HUES64 (cell line): ENCODE results near the gene RASGRF2.
A peak's percentile ranks its signal among the peaks of the same experiment; 100 is the strongest.

Experiments used
- H3K27ac ChIP-seq: 2 replicates; pipeline ENCODE4 v1.7.0; 2013; ENCODE audit warnings: low read depth, low read length, inconsistent platforms
- H3K27me3 ChIP-seq: 2 replicates; pipeline ENCODE4 v1.6.1; 2013; ENCODE audit warnings: mild to moderate bottlenecking, low read length; ENCODE audit not compliant: insufficient read depth
- H3K36me3 ChIP-seq: 2 replicates; pipeline ENCODE4 v1.6.1; 2013; ENCODE audit warnings: mild to moderate bottlenecking, low read length; ENCODE audit not compliant: insufficient read depth
- H3K4me1 ChIP-seq: 2 replicates; pipeline ENCODE4 v1.6.1; 2013; ENCODE audit warnings: mild to moderate bottlenecking, low read length, moderate library complexity; ENCODE audit not compliant: insufficient read depth
- H3K4me3 ChIP-seq: 2 replicates; pipeline ENCODE4 v1.5.1; 2013; ENCODE audit warnings: mild to moderate bottlenecking, low read length, moderate library complexity
- H3K9ac ChIP-seq: 2 replicates; pipeline ENCODE4 v1.6.1; 2013; ENCODE audit warnings: mild to moderate bottlenecking, low read depth, low read length
- H3K9me3 ChIP-seq: 2 replicates; pipeline ENCODE4 v1.6.1; 2013; ENCODE audit warnings: low read depth, low read length; ENCODE audit not compliant: insufficient read depth
- WGBS: fragments of 150-250, 120-280 bp; methylation state at CpG from one replicate; pipeline ENCODE4 v1.1.7; 2013; ENCODE audit warnings: missing lambda C conversion rate; 5-methylcytosine and 5-hydroxymethylcytosine counted together

The RASGRF2 gene

DNA sequence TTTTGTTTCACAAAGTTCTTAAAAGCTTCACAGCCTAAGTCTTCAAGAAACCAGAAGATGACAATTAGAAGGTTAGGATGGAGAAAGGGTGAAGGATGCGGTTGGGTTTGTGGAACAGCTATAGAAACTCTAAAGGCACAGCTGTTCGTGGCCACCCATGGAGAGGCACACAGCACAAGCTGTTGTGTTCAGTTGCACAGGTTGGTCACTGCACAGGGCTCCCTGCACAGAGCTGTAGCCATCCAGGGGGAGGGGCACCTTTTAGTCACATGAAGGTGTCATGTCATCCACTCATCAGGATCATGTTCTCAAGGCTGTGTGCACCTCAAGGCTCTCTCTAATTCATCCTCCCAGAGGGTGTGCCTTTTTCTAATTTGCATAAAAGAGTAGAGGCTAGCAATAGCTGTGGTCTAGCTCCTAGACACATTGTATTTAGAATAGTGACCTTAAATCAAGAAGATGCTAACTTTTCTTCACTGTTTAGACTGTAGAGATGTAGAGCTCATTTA is 5.0 kb upstream of the RASGRF2 start:
- H3K27ac ChIP-seq, result no peak overlapping the region
- peaks cover 46% of the 10 kb centered on the region for H3K4me1 ChIP-seq
- WGBS, result 97% methylated on average over 2 of the region's 2 CpGs

GRCh38 chr5:80956272-80956671 is 3.9 kb upstream of the RASGRF2 start:
- WGBS, result 65% methylated on average over 7 of the region's 7 CpGs
- Histone ChIP-seq H3K9ac (peak overlapping the region; percentile 64; the same call in 1 of the 2 replicates), H3K36me3 (no peaks in the 10 kb centered on the region), H3K27me3 (peaks cover 28% of the 10 kb centered on the region), H3K27ac (peak overlapping the region; percentile 74), H3K4me3 (peak overlapping the region; percentile 21; the same call in 1 of the 2 replicates), H3K9me3 (no peaks in the 10 kb centered on the region), H3K4me1 (peaks cover 47% of the 10 kb centered on the region)

More for the DNA sequence above, 5.0 kb upstream of the RASGRF2 start:
- Histone ChIP-seq H3K36me3 (no peaks in the 10 kb centered on the region), H3K27me3 (peaks cover 18% of the 10 kb centered on the region), H3K4me3 (no peak overlapping the region), H3K9ac (no peak overlapping the region), H3K9me3 (no peaks in the 10 kb centered on the region)

DNA sequence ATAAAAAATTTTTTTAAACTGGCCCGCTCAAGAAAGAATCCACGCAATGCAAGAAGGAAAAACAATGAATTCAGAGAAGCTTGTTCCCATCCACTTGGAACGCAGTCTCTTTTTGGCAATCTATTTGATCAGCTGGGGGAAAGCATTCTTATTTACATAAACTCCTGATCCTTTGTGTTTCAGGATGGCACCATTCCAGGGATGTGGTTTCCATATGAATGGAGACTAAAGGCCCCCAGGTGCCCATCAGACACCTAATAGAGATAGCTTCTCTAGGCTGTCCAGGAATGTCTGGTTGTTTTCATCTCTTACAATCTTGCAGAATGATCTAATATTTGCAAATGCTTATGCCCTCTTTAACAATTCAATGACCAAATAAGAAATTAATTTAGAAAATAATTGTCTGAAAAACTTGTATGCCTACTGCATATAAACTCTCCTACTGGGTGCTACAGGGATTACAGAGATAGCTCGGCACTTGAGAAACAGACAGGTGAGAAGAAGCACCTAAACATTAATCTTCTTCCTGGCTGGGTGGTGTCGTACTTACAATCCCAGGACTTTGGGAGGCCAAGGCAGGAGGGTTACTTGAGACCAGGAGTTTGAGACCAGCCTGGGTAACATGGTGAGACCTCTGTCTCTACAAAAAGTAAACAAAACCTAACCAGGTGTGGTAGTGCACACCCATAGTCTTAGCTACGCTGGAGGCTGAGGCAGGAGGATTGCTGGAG is 3.0 kb upstream of the RASGRF2 start:
- H3K9ac ChIP-seq, result peak overlapping the region; percentile 64
- peaks cover 37% of the 10 kb centered on the region for H3K27me3 ChIP-seq

DNA sequence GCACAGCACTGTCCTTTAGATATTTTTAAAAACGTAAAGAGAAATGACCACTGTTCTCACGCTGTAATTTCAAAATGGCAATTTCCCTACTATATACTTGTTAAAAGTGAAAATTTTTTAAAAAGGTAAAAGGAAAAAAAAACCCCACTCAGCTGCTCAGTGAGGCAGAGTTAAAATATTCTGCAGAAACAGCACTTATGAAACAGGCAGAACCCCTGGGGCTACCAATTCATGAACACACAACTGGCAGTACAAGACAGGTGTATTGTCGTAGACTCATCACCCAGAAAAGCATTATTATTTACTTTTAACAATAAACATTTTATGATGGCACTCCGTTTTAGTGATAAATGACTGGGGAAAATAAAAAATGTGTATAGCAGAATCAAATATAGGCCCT is 1.5 kb upstream of the RASGRF2 start:
- no peak overlapping the region for H3K4me3 ChIP-seq
- WGBS, result 40% methylated on average over 1 of the region's 4 CpGs
- H3K36me3 ChIP-seq, result no peaks in the 10 kb centered on the region
- peak overlapping the region; percentile 43; the same call in 1 of the 2 replicates for H3K27ac ChIP-seq
- H3K9ac ChIP-seq, result no peak overlapping the region
- H3K27me3 ChIP-seq, result peaks cover 50% of the 10 kb centered on the region
- no peaks in the 10 kb centered on the region for H3K9me3 ChIP-seq
- peaks cover 68% of the 10 kb centered on the region for H3K4me1 ChIP-seq

More for the DNA sequence above, 3.0 kb upstream of the RASGRF2 start:
- Histone ChIP-seq H3K27ac (peak overlapping the region; percentile 74), H3K36me3 (no peaks in the 10 kb centered on the region), H3K9me3 (no peaks in the 10 kb centered on the region), H3K4me1 (peaks cover 56% of the 10 kb centered on the region), H3K4me3 (peak overlapping the region; percentile 21; the same call in 1 of the 2 replicates)
- WGBS, result 33% methylated on average over 6 of the region's 6 CpGs

DNA sequence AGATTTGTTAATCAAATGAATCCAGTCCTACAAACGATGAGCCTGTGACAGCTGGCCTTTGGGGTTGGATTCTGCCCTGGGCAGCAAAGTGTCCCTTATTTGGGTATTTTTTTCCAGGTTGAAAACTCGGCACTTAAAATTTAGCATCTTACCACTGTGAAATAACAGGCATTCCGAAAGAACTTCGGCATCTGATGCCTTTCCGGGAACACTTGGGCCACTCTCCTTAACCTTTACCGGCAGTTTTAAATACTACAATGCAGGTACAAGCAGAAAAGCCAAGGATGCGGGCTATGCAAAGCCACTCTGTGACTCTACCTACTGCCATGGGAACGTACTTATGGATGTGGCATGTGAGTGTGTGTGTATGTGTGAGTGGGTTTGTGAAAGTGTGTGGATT is 1.0 kb upstream of the RASGRF2 start:
- H3K9me3 ChIP-seq, result no peaks in the 10 kb centered on the region
- no peaks in the 10 kb centered on the region for H3K36me3 ChIP-seq
- peaks cover 73% of the 10 kb centered on the region for H3K4me1 ChIP-seq
- H3K4me3 ChIP-seq, result peak overlapping the region; percentile 74
- 50% methylated on average over 8 of the region's 8 CpGs for WGBS
- H3K9ac ChIP-seq, result 0 out of 2 replicates have a peak overlapping the region, but pooled peaks have one; percentile 48
- no peak overlapping the region for H3K27ac ChIP-seq
- H3K27me3 ChIP-seq, result peaks cover 50% of the 10 kb centered on the region

GRCh38 chr5:80960531-80961375 is 590 bp downstream of the RASGRF2 start:
- Histone ChIP-seq H3K9ac (peak overlapping the region; percentile 65), H3K36me3 (no peaks in the 10 kb centered on the region), H3K4me1 (peaks cover 84% of the 10 kb centered on the region), H3K27ac (no peak overlapping the region), H3K9me3 (no peaks in the 10 kb centered on the region), H3K4me3 (peak overlapping the region; percentile 74), H3K27me3 (peaks cover 52% of the 10 kb centered on the region)
- under 1% methylated on average over 84 of the region's 84 CpGs for WGBS

GRCh38 chr5:80961376-80962281 is 1.5 kb downstream of the RASGRF2 start:
- peak overlapping the region; percentile 74 for H3K4me3 ChIP-seq
- WGBS, result 41% methylated on average over 15 of the region's 18 CpGs
- H3K36me3 ChIP-seq, result no peaks in the 10 kb centered on the region
- peak overlapping the region; percentile 65 for H3K9ac ChIP-seq
- H3K4me1 ChIP-seq, result peaks cover 76% of the 10 kb centered on the region
- no peaks in the 10 kb centered on the region for H3K9me3 ChIP-seq
- H3K27me3 ChIP-seq, result peaks cover 52% of the 10 kb centered on the region
- H3K27ac ChIP-seq, result no peak overlapping the region

DNA sequence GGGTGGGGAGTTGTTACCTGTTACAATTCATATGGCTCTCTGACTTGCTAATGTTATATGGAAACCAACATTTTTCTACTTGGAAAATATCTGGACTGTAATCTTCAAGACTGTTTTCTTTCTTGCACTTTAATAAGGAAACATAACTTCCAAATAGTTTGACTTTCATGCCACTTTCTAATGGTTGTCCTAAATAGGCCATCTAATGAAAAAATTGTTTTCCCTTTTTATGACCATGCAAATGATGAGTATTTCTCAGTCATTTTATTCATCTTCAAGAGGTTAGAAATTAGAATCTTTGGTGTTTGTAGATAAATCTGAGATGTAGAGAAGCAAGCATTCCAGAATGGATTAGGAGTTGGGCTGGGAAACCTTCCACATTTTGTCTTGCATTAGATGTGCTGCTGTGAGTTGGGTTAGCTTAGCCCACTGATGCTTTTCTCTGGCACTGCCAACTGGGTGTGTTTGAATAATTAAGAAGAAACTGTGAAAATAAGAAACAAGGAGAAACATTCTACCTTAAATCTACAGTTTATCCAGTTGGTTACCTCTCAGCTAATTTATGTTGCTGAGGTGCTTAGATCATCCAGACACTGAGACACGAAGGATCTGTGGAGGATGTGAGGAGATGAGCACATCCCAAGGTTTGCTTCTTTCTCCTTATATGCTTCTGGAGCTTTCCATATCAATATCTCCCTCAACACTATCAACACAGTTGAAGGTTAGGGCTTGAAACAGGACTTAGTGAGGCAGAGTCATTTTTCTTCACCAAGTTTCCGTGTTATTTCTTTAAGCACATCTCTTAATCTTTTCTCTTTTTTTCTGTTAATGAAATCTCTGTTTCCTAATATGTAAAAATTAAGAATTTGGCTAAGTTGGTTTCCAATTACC is 2.7 kb downstream of the RASGRF2 start:
- Histone ChIP-seq H3K4me3 (peak overlapping the region; percentile 74), H3K9me3 (no peaks in the 10 kb centered on the region), H3K4me1 (peaks cover 70% of the 10 kb centered on the region), H3K9ac (no peak overlapping the region), H3K27me3 (peaks cover 52% of the 10 kb centered on the region), H3K36me3 (no peaks in the 10 kb centered on the region), H3K27ac (no peak overlapping the region)
- WGBS, result 100% methylated on average over 1 of the region's 2 CpGs

DNA sequence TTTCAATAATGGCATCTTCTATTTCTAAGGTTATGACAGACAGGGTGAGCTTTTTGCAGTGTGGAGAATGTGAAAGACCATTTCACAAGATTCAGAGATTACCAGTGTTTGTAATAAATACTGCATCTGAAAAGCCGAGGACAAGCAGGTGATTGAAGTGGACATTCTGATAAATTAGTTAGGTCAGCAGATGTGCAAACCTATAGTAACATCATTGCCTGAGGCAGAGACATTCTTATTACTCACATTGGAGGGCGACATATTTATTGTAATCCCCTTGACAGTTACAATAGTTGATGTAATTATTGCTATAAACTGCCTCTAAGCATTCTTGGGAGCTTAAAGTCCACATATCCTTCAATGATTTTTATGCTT is 3.3 kb downstream of the RASGRF2 start:
- H3K4me3 ChIP-seq, result no peak overlapping the region
- WGBS, result 83% methylated on average over 1 of the region's 2 CpGs
- peaks cover 50% of the 10 kb centered on the region for H3K27me3 ChIP-seq
- no peak overlapping the region for H3K27ac ChIP-seq
- no peaks in the 10 kb centered on the region for H3K9me3 ChIP-seq
- H3K4me1 ChIP-seq, result peaks cover 64% of the 10 kb centered on the region
- H3K9ac ChIP-seq, result no peak overlapping the region
- no peaks in the 10 kb centered on the region for H3K36me3 ChIP-seq
